SK-N-SH (cell line): ENCODE measurements around the gene RPS6KA5. TPM values are rescaled to one million over a fixed set of nuclear protein-coding genes. Genes with fewer than 3 reads are reported as not detected.
"Not testable (repeated sequence)": the region's sequence is repeated elsewhere in the genome, so short reads cannot be mapped to it uniquely, and the experiment has no call there.

Experiments
- CTCF ChIA-PET: fragments of 300-600, 350-600 bp; formaldehyde crosslinking; extraction: SDS; loops from one replicate; lab custom pipeline; 2021; lab: Yijun Ruan, JAX
- POLR2A ChIA-PET: fragments of 350-600 bp; sonication (Branson Sonifier 250); formaldehyde crosslinking; extraction: SDS; loops from one replicate; lab custom pipeline; 2020; ENCODE audit warnings: antibody characterized with exemption, inconsistent platforms; lab: Yijun Ruan, JAX
- DNase-seq: peaks from one replicate; pipeline ENCODE4 v3.0.0; 2012
- H2AFZ ChIP-seq: fragments of 200-600 bp; sonication (generic); 2 replicates; pipeline ENCODE4 v1.8.1; 2016; ENCODE audit warnings: antibody characterized with exemption, mild to moderate bottlenecking, low read depth
- H3F3A ChIP-seq: fragments of 200-600 bp; sonication (generic); replicated peaks from 2 replicates; pipeline ENCODE3; 2016; ENCODE audit warnings: antibody characterized with exemption, mild to moderate bottlenecking; ENCODE audit not compliant: insufficient read depth
- H3K27ac ChIP-seq, 2 experiments: fragments of 200-500 bp in 1 of 2; fragments of 200-600 bp in 1 of 2; sonication (Bioruptor generic) in 1 of 2; sonication (generic), shearing (Covaris generic) in 1 of 2; 2 replicates each; pipeline versions ENCODE4 v1.5.1 to v1.6.1; 2014 to 2016; ENCODE audit warnings: low read depth in 2 of 2, inconsistent platforms in 1 of 2, low read length in 1 of 2, mild to moderate bottlenecking in 1 of 2, mixed read lengths in 1 of 2
- H3K27me3 ChIP-seq: fragments of 200-600 bp; sonication (generic), shearing (Covaris generic); 2 replicates; pipeline ENCODE4 v1.6.1; 2016; ENCODE audit warnings: mixed run types; ENCODE audit not compliant: insufficient read depth
- H3K36me3 ChIP-seq, 2 experiments: fragments of 200-500 bp in 1 of 2; fragments of 200-600 bp in 1 of 2; sonication (Bioruptor generic) in 1 of 2; sonication (generic) in 1 of 2; replicated peaks in 1 of 2; 2 replicates each; pipeline versions ENCODE3 to v1.5.1; 2014 to 2016; ENCODE audit warnings: low read length in 1 of 2, mild to moderate bottlenecking in 1 of 2; ENCODE audit not compliant: insufficient read depth in 2 of 2, control insufficient read depth in 1 of 2
- H3K4me1 ChIP-seq, 2 experiments: fragments of 200-500 bp in 1 of 2; fragments of 200-600 bp in 1 of 2; sonication (Bioruptor generic) in 1 of 2; sonication (generic), shearing (Covaris generic) in 1 of 2; 2 replicates each; pipeline versions ENCODE4 v1.5.1 to v1.6.1; 2014 to 2016; ENCODE audit warnings: low read depth in 1 of 2, low read length in 1 of 2, mixed run types in 1 of 2; ENCODE audit not compliant: insufficient read depth in 2 of 2, control insufficient read depth in 1 of 2
- H3K4me2 ChIP-seq: fragments of 200-600 bp; sonication (generic), shearing (Covaris generic); 2 replicates; pipeline ENCODE4 v1.6.1; 2017; ENCODE audit warnings: mixed run types
- H3K4me3 ChIP-seq, 2 experiments: fragments of 200-500 bp in 1 of 2; fragments of 200-600 bp in 1 of 2; sonication (Bioruptor generic) in 1 of 2; sonication (generic), shearing (Covaris generic) in 1 of 2; 2 replicates each; pipeline versions ENCODE4 v1.5.1 to v1.8.1; 2014 to 2016; ENCODE audit warnings: low read depth in 2 of 2, inconsistent platforms in 1 of 2, low read length in 1 of 2, mild to moderate bottlenecking in 1 of 2, mixed read lengths in 1 of 2, moderate library complexity in 1 of 2
- H3K79me2 ChIP-seq: fragments of 200-600 bp; sonication (generic); 2 replicates; pipeline ENCODE4 v1.8.1; 2017; ENCODE audit warnings: mild to moderate bottlenecking; ENCODE audit not compliant: insufficient read depth
- H3K9ac ChIP-seq: fragments of 200-600 bp; sonication (generic); 2 replicates; pipeline ENCODE4 v1.6.1; 2017; ENCODE audit warnings: mixed run types
- H3K9me2 ChIP-seq: fragments of 200-600 bp; sonication (generic); 2 replicates; pipeline ENCODE4 v1.6.1; 2017; ENCODE audit warnings: mixed run types
- H3K9me3 ChIP-seq: fragments of 200-600 bp; sonication (generic); 2 replicates; pipeline ENCODE4 v1.6.1; 2017; ENCODE audit warnings: mixed run types, mild to moderate bottlenecking, moderate library complexity
- H4K20me1 ChIP-seq: fragments of 200-600 bp; sonication (generic); 2 replicates; pipeline ENCODE4 v1.6.1; 2017; ENCODE audit warnings: mild to moderate bottlenecking, mixed run types; ENCODE audit not compliant: insufficient read depth
- CTCF ChIP-seq: fragments of 200-600 bp; sonication (generic); IDR thresholded peaks from 2 replicates; pipeline ENCODE4 v1.6.1; 2017; ENCODE audit warnings: antibody characterized with exemption, mild to moderate bottlenecking, moderate library complexity
- FOXJ3 ChIP-seq: sonication (generic); formaldehyde crosslinking; IDR thresholded peaks from 2 replicates; pipeline ENCODE4 v1.5.1; 2020; ENCODE audit warnings: mild to moderate bottlenecking, missing genetic modification reagents
- GABPA ChIP-seq: IDR thresholded peaks from 2 replicates; pipeline ENCODE4 v1.4.0; 2012; ENCODE audit warnings: low read depth, mild to moderate bottlenecking
- JUND ChIP-seq: IDR thresholded peaks from 2 replicates; pipeline ENCODE4 v1.4.0; 2012
- MXI1 ChIP-seq: IDR thresholded peaks from 2 replicates; pipeline ENCODE4 v1.6.1; 2012; ENCODE audit warnings: mild to moderate bottlenecking, low read depth, low read length, improper control_type of control experiment
- NRF1 ChIP-seq: IDR thresholded peaks from 2 replicates; pipeline ENCODE4 v1.6.1; 2012; ENCODE audit warnings: low read depth, mild to moderate bottlenecking, low read length
- PBX3 ChIP-seq: IDR thresholded peaks from 2 replicates; pipeline ENCODE4; 2012
- POLR2AphosphoS5 ChIP-seq: IDR thresholded peaks from 2 replicates; pipeline ENCODE4 v1.6.1; 2012; ENCODE audit warnings: low read depth, low read length
- RFX5 ChIP-seq: IDR thresholded peaks from 2 replicates; pipeline ENCODE4 v1.6.1; 2012; ENCODE audit warnings: mild to moderate bottlenecking, improper control_type of control experiment, low read length
- RXRA ChIP-seq: IDR thresholded peaks from 2 replicates; pipeline ENCODE4 v1.4.0; 2012; ENCODE audit warnings: low read depth, mild to moderate bottlenecking, borderline replicate concordance
- SMC3 ChIP-seq: IDR thresholded peaks from 2 replicates; pipeline ENCODE4 v1.6.1; 2012; ENCODE audit warnings: low read depth, low read length, improper control_type of control experiment
- USF2 ChIP-seq: fragments of 150-350 bp; IDR thresholded peaks from 2 replicates; pipeline ENCODE4 v1.6.1; 2017; ENCODE audit warnings: antibody characterized with exemption, low read length, low read depth, borderline replicate concordance
- WGBS: methylation state at CpG from one replicate; pipeline ENCODE4 v1.1.6; 2017; ENCODE audit warnings: low lambda C conversion rate; 5-methylcytosine and 5-hydroxymethylcytosine counted together
- polyA plus RNA-seq, 3 experiments: library from polyadenylated mRNA; depleted of rRNA; stranded (reverse); fragments of >200 nt; gene quantifications; 2 replicates each; pipeline ENCODE4 v1.2.3, GENCODE V29; 2012

Gene RPS6KA5
- polyA plus RNA-seq, 1 of the 3 experiments (the other 2 are of a cell fraction): 0.67 TPM

GRCh38 chr14:91088585-91089235, 28.3 kb upstream of the RPS6KA5 start (continued):
- no peak for TF ChIP-seq POLR2AphosphoS5
- no peak for TF ChIP-seq MXI1
- TF ChIP-seq SMC3: no peak
- no peak for TF ChIP-seq PBX3
- no peak for TF ChIP-seq JUND

GRCh38 chr14:91087470-91087869, 27.0 kb upstream of the RPS6KA5 start:
- H2AFZ ChIP-seq, H3K27ac ChIP-seq, H3K9ac ChIP-seq, H4K20me1 ChIP-seq, H3K9me3 ChIP-seq, H3K27me3 ChIP-seq, H3K4me2 ChIP-seq, DNase-seq, H3K79me2 ChIP-seq, H3K36me3 ChIP-seq, H3F3A ChIP-seq, H3K9me2 ChIP-seq, H3K4me1 ChIP-seq, POLR2A ChIA-PET, H3K4me3 ChIP-seq: not testable (repeated sequence)
- WGBS: 77% methylated on average over 5 of the region's 5 CpGs
- CTCF ChIA-PET: interaction anchor here (0.8 to 1.1 kb wide), 2 partner anchors 23 to 184 kb away, joined by 3 to 5 read pairs; no protein-coding TSS in a partner anchor

- no peak overlapping the region for H3K4me3 ChIP-seq
- H3F3A ChIP-seq: no peaks in the 10 kb centered on the region
- no peak for DNase-seq
- no peaks in the 10 kb centered on the region for H3K36me3 ChIP-seq
- no peak overlapping the region for H3K9ac ChIP-seq
- H3K4me1 ChIP-seq: peaks cover 0 to 8% of the 10 kb centered on the region in 2 experiments; a peak in 1 of 4 replicates
- ChIA-PET POLR2A (no interaction called here), CTCF (no interaction called here)
- H3K4me2 ChIP-seq: no peak overlapping the region
- no peak for TF ChIP-seq GABPA
- no peak for TF ChIP-seq CTCF
- TF ChIP-seq FOXJ3: no peak
- TF ChIP-seq NRF1: no peak
- no peak for TF ChIP-seq RFX5
- no peak for TF ChIP-seq JUND
- no peak for TF ChIP-seq USF2
- TF ChIP-seq RXRA: no peak
- no peak overlapping the region for H3K27ac ChIP-seq
- H2AFZ ChIP-seq: no peak overlapping the region
- 27% methylated on average over 2 of the region's 2 CpGs for WGBS
- no peaks in the 10 kb centered on the region for H3K79me2 ChIP-seq
- H4K20me1 ChIP-seq: no peaks in the 10 kb centered on the region
- no peaks in the 10 kb centered on the region for H3K9me3 ChIP-seq
- no peaks in the 10 kb centered on the region for H3K9me2 ChIP-seq
- no peaks in the 10 kb centered on the region; the same call in 1 of the 2 replicates for H3K27me3 ChIP-seq
These were observed 24.1 kb upstream of the RPS6KA5 start for GRCh38 chr14:91084516-91084915.
